ENCODE data around the gene C2CD4D. TPM values are rescaled to one million over a fixed set of nuclear protein-coding genes. Genes with fewer than 3 reads are reported as not detected.

The C2CD4D gene
- total and polyA plus RNA-seq, 7 experiments from 2014 or later: 0.18 to 0.87 (median 0.34) TPM; not detected in 4

GRCh38 chr1:151809290-151809984 lies 30.2 kb downstream of the C2CD4D start:
- no peak overlapping the region for H3K4me3 Mint-ChIP-seq
- H3K9me3 Mint-ChIP-seq: no peaks in the 10 kb centered on the region
- H3K36me3 ChIP-seq (ENCODE audit: control insufficient read depth in 2 of 3, insufficient read depth in 3 of 3, low read length in 3 of 3): no peaks in the 10 kb centered on the region
- peaks cover 0 to 5% of the 10 kb centered on the region in 2 donors for H3K4me1 ChIP-seq (ENCODE audit: control insufficient read depth in 2 of 2, insufficient read depth in 2 of 2, low read length in 2 of 2)
- peaks cover 0 to 9% (median 4%) of the 10 kb centered on the region in 7 donors for H3K4me1 Mint-ChIP-seq
- POLR2A ChIA-PET: no interaction called here
- no peak overlapping the region for H3K27ac ChIP-seq (ENCODE audit: low read depth, low read length)
- CTCF ChIA-PET: interaction anchor here (0.7 kb wide), 1 partner anchor 640 kb away, joined by 3 read pairs; no protein-coding TSS in a partner anchor
- peaks cover 0 to 5% (median 0%) of the 10 kb centered on the region in 5 donors for H3K27me3 Mint-ChIP-seq
- H3K4me3 ChIP-seq (ENCODE audit: low read length): no peak overlapping the region
- no peaks in the 10 kb centered on the region for H3K9me3 ChIP-seq (ENCODE audit: control insufficient read depth in 2 of 3, low read length in 3 of 3)
- no peak for ATAC-seq
- DNase-seq: no peak
- no peaks in the 10 kb centered on the region for H3K27me3 ChIP-seq (ENCODE audit: control insufficient read depth in 2 of 2, insufficient read depth in 2 of 2, low read length in 2 of 2)
- H3K36me3 Mint-ChIP-seq: no peaks in the 10 kb centered on the region
- intact Hi-C loops (cut with micrococcal nuclease): no loop called here
- H3K27ac Mint-ChIP-seq: no peak overlapping the region

DNA sequence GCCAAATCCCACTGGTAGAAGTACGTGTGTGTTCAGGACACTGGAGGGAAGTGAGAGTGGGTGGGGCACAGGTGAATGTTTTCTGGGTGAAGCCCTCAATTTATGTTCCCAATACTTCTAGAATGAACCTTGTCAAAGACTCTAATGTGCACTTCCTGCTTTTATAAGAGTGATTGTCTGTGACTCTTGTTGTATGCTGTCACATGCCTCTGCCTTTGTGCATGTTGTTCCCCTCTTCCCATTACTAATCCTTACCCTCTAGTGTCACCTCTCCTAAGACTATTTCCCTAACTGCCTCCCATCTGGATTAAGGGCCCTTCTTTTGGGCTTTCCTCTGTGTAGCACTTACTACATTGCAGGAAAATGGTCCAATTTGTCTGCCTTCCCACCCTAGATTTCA lies 31.9 kb downstream of the C2CD4D start:
- Mint-ChIP-seq H3K27me3 (peaks cover 0 to 7% (median 0%) of the 10 kb centered on the region in 5 donors), H3K4me3 (no peak overlapping the region), H3K36me3 (no peaks in the 10 kb centered on the region), H3K9me3 (peaks cover 0 to 2% (median 0%) of the 10 kb centered on the region in 11 donors), H3K4me1 (peaks cover 0 to 8% (median 0%) of the 10 kb centered on the region in 7 donors), H3K27ac (no peak overlapping the region)
- H3K36me3 ChIP-seq (ENCODE audit: control insufficient read depth in 2 of 3, insufficient read depth in 3 of 3, low read length in 3 of 3): no peaks in the 10 kb centered on the region
- ChIA-PET POLR2A (no interaction called here), CTCF (interaction anchor here (1.1 kb wide), 1 partner anchor 14 kb away, joined by 4 read pairs; no protein-coding TSS in a partner anchor)
- intact Hi-C loops (cut with micrococcal nuclease): no loop called here
- H3K9me3 ChIP-seq (ENCODE audit: control insufficient read depth in 2 of 3, low read length in 3 of 3): no peaks in the 10 kb centered on the region
- no peak overlapping the region for H3K27ac ChIP-seq (ENCODE audit: low read depth, low read length)
- no peak overlapping the region for H3K4me3 ChIP-seq (ENCODE audit: low read length)
- ATAC-seq (no peak), DNase-seq (no peak)
- no peaks in the 10 kb centered on the region for H3K27me3 ChIP-seq (ENCODE audit: control insufficient read depth in 2 of 2, insufficient read depth in 2 of 2, low read length in 2 of 2)
- H3K4me1 ChIP-seq (ENCODE audit: control insufficient read depth in 2 of 2, insufficient read depth in 2 of 2, low read length in 2 of 2): no peaks in the 10 kb centered on the region

GRCh38 chr1:151807131-151807530 lies 32.5 kb downstream of the C2CD4D start:
- Mint-ChIP-seq H3K4me1 (peaks cover 0 to 6% (median 0%) of the 10 kb centered on the region in 7 donors), H3K9me3 (peaks cover 0 to 2% (median 0%) of the 10 kb centered on the region in 11 donors), H3K27me3 (peaks cover 0 to 7% (median 0%) of the 10 kb centered on the region in 5 donors), H3K36me3 (no peaks in the 10 kb centered on the region), H3K4me3 (no peak overlapping the region), H3K27ac (no peak overlapping the region)
- POLR2A ChIA-PET: no interaction called here
- intact Hi-C loops (cut with micrococcal nuclease): no loop called here
- Histone ChIP-seq H3K36me3 (ENCODE audit: control insufficient read depth in 2 of 3, insufficient read depth in 3 of 3, low read length in 3 of 3) (no peaks in the 10 kb centered on the region), H3K4me1 (ENCODE audit: control insufficient read depth in 2 of 2, insufficient read depth in 2 of 2, low read length in 2 of 2) (no peaks in the 10 kb centered on the region), H3K27me3 (ENCODE audit: control insufficient read depth in 2 of 2, insufficient read depth in 2 of 2, low read length in 2 of 2) (no peaks in the 10 kb centered on the region), H3K27ac (ENCODE audit: low read depth, low read length) (no peak overlapping the region), H3K9me3 (ENCODE audit: control insufficient read depth in 2 of 3, low read length in 3 of 3) (no peaks in the 10 kb centered on the region), H3K4me3 (ENCODE audit: low read length) (no peak overlapping the region)
- ATAC-seq (no peak), DNase-seq (no peak)
- CTCF ChIA-PET: interaction anchor here (1.1 kb wide), 1 partner anchor 14 kb away, joined by 4 read pairs; no protein-coding TSS in a partner anchor

- Histone ChIP-seq H3K4me3 (ENCODE audit: low read length) (no peak overlapping the region), H3K27ac (ENCODE audit: low read depth, low read length) (no peak overlapping the region), H3K4me1 (ENCODE audit: control insufficient read depth in 2 of 2, insufficient read depth in 2 of 2, low read length in 2 of 2) (no peaks in the 10 kb centered on the region), H3K9me3 (ENCODE audit: control insufficient read depth in 2 of 3, low read length in 3 of 3) (no peaks in the 10 kb centered on the region), H3K27me3 (ENCODE audit: control insufficient read depth in 2 of 2, insufficient read depth in 2 of 2, low read length in 2 of 2) (no peaks in the 10 kb centered on the region), H3K36me3 (ENCODE audit: control insufficient read depth in 2 of 3, insufficient read depth in 3 of 3, low read length in 3 of 3) (no peaks in the 10 kb centered on the region)
- no peak for ATAC-seq
- H3K36me3 Mint-ChIP-seq: no peaks in the 10 kb centered on the region
- ChIA-PET CTCF (no interaction called here), POLR2A (no interaction called here)
- no peak for DNase-seq
- no peak overlapping the region for H3K27ac Mint-ChIP-seq
- H3K9me3 Mint-ChIP-seq: peaks cover 0 to 2% (median 0%) of the 10 kb centered on the region in 11 donors
- peaks cover 0 to 6% (median 0%) of the 10 kb centered on the region in 7 donors for H3K4me1 Mint-ChIP-seq
- no peak overlapping the region for H3K4me3 Mint-ChIP-seq
- H3K27me3 Mint-ChIP-seq: peaks cover 0 to 7% (median 0%) of the 10 kb centered on the region in 5 donors
- intact Hi-C loops (cut with micrococcal nuclease): no loop called here
Observed at GRCh38 chr1:151806170-151806569, 33.5 kb downstream of the C2CD4D start.

DNA sequence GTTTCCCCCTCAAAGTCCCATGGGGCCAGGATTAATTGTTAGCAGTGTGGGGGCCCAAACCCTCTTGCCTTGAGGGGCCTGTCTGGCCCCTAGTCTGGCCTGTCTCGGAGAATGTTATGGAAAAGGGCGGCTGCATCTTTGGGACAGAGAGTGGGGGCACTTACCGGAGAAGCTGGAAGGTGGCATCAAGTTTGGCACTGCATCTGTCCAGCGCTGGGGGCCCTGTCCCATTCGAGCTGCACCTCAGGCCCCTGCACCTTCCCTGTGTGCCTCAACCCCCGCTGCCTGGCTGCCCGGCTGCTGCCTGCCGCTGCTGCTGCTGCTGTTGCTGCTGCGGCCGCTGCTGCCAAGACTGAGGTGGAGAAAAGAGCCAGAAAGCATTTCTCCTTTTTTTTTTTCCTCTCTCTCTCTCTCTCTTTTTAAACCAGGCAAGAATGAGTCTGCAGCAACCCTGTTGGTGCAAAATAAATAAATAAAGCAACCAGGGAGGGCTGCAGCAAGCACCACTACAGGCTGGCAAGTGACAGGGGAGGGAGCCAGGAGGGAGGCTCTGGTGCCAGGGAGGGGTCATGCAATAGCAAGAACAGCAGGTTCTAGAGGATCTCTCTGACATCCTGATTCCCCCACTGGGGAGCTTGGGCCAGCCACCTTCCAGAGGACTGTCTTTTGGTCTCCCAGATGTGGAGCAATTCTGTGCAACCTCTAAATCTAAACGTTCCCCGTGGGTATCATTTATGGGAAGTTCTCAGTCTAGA lies 34.4 kb downstream of the C2CD4D start, which contains the start of gene LINGO4:
Gene LINGO4 (minus strand): TSS at position 354 of the 755 bp plus-strand sequence. CDS start 2,715 bp downstream, outside the sequence.
- CTCF ChIA-PET: no interaction called here
- H3K9me3 Mint-ChIP-seq: peaks cover 0 to 2% (median 0%) of the 10 kb centered on the region in 11 donors
- intact Hi-C loops (cut with micrococcal nuclease): no loop called here
- no peaks in the 10 kb centered on the region for H3K36me3 ChIP-seq (ENCODE audit: control insufficient read depth in 2 of 3, insufficient read depth in 3 of 3, low read length in 3 of 3)
- peaks cover 0 to 13% (median 5%) of the 10 kb centered on the region in 5 donors for H3K27me3 Mint-ChIP-seq
- H3K27ac Mint-ChIP-seq: no peak within 1 kb of the TSS
- ATAC-seq: no peak
- no peaks in the 10 kb centered on the region for H3K36me3 Mint-ChIP-seq
- H3K27ac ChIP-seq (ENCODE audit: low read depth, low read length): no peak within 1 kb of the TSS
- H3K4me1 Mint-ChIP-seq: peaks cover 0 to 10% (median 5%) of the 10 kb centered on the region in 7 donors
- no peak for DNase-seq
- no peak within 1 kb of the TSS for H3K4me3 Mint-ChIP-seq
- no peak within 1 kb of the TSS for H3K4me3 ChIP-seq (ENCODE audit: low read length)
- no peaks in the 10 kb centered on the region for H3K9me3 ChIP-seq (ENCODE audit: control insufficient read depth in 2 of 3, low read length in 3 of 3)
- POLR2A ChIA-PET: no interaction called here
- no peaks in the 10 kb centered on the region for H3K4me1 ChIP-seq (ENCODE audit: control insufficient read depth in 2 of 2, insufficient read depth in 2 of 2, low read length in 2 of 2)
- H3K27me3 ChIP-seq (ENCODE audit: control insufficient read depth in 2 of 2, insufficient read depth in 2 of 2, low read length in 2 of 2): no peaks in the 10 kb centered on the region

- Histone ChIP-seq H3K27ac (ENCODE audit: low read depth, low read length) (no peak overlapping the region), H3K4me1 (ENCODE audit: control insufficient read depth in 2 of 2, insufficient read depth in 2 of 2, low read length in 2 of 2) (no peaks in the 10 kb centered on the region), H3K4me3 (ENCODE audit: low read length) (no peak overlapping the region), H3K27me3 (ENCODE audit: control insufficient read depth in 2 of 2, insufficient read depth in 2 of 2, low read length in 2 of 2) (no peaks in the 10 kb centered on the region), H3K9me3 (ENCODE audit: control insufficient read depth in 2 of 3, low read length in 3 of 3) (no peaks in the 10 kb centered on the region), H3K36me3 (ENCODE audit: control insufficient read depth in 2 of 3, insufficient read depth in 3 of 3, low read length in 3 of 3) (no peaks in the 10 kb centered on the region)
- ChIA-PET POLR2A (no interaction called here), CTCF (interaction anchor here (0.6 kb wide), 1 partner anchor 14 kb away, joined by 3 read pairs; no protein-coding TSS in a partner anchor)
- intact Hi-C loops (cut with micrococcal nuclease): no loop called here
- Mint-ChIP-seq H3K27me3 (peaks cover 0 to 23% (median 6%) of the 10 kb centered on the region in 5 donors), H3K27ac (no peak overlapping the region), H3K4me1 (peaks cover 0 to 11% (median 10%) of the 10 kb centered on the region in 7 donors), H3K9me3 (peaks cover 0 to 2% (median 0%) of the 10 kb centered on the region in 11 donors), H3K36me3 (peaks cover 0 to 6% (median 0%) of the 10 kb centered on the region in 5 donors), H3K4me3 (no peak overlapping the region)
- DNase-seq: no peak
- ATAC-seq: no peak
Observed at GRCh38 chr1:151803915-151804314, 35.7 kb downstream of the C2CD4D start.
